CD4-positive, alpha-beta T cell (primary cell): ENCODE results near the gene KRTAP12-4. TPM values are rescaled to one million over a fixed set of nuclear protein-coding genes. Genes with fewer than 3 reads are reported as not detected.
"Not testable (repeated sequence)": the region's sequence is repeated elsewhere in the genome, so short reads cannot be mapped to it uniquely, and the experiment has no call there.

Source experiments
- ATAC-seq: fragments of 200-7000 bp; cut with Tn5 transposase; one replicate; pipeline ENCODE4 v1.10.0; 2022; ENCODE audit warnings: mild to moderate bottlenecking; ENCODE audit not compliant: poor library complexity
- CTCF ChIA-PET: fragments of 350-600 bp; sonication (Branson Sonifier 250); formaldehyde crosslinking; loops from one replicate; lab custom pipeline; 2021; ENCODE audit warnings: antibody characterized with exemption, inconsistent platforms; lab: Charles Lee
- POLR2A ChIA-PET: fragments of 350-600 bp; sonication (Branson Sonifier 250); formaldehyde crosslinking; loops from one replicate; lab custom pipeline; 2021; ENCODE audit warnings: antibody characterized with exemption, inconsistent platforms; lab: Charles Lee
- DNase-seq, 14 experiments: peaks; one replicate each; pipeline ENCODE4 v3.0.0-alpha.2; 2013 to 2020; ENCODE audit warnings: mixed read lengths in 2 of 14
- H3K27ac ChIP-seq, 2 donors: one replicate each; pipeline versions ENCODE4 v1.5.1 to v1.7.0; 2013; ENCODE audit warnings: low read length in 2 of 2, low read depth in 1 of 2, mild to moderate bottlenecking in 1 of 2
- H3K27me3 ChIP-seq, 2 experiments: 1 replicate in 1 of 2; 2 replicates in 1 of 2; pipeline versions ENCODE4 v1.6.1 to v1.7.0; 2013; ENCODE audit warnings: low read length in 2 of 2, control low read depth in 1 of 2, mild to moderate bottlenecking in 1 of 2, moderate library complexity in 1 of 2; ENCODE audit not compliant: insufficient read depth in 2 of 2, control insufficient read depth in 1 of 2
- H3K36me3 ChIP-seq: one replicate; pipeline ENCODE4 v1.6.1; 2013; ENCODE audit warnings: low read length, control low read depth; ENCODE audit not compliant: insufficient read depth
- H3K4me1 ChIP-seq: one replicate; pipeline ENCODE4 v1.6.1; 2013; ENCODE audit warnings: low read length, control low read depth; ENCODE audit not compliant: insufficient read depth
- H3K4me3 ChIP-seq: one replicate; pipeline ENCODE4 v1.5.1; 2013; ENCODE audit warnings: mild to moderate bottlenecking, low read length, moderate library complexity
- H3K9me3 ChIP-seq, 2 experiments: 1 replicate in 1 of 2; 2 replicates in 1 of 2; pipeline versions ENCODE4 v1.6.1 to v1.7.0; 2013; ENCODE audit warnings: low read length in 2 of 2, mild to moderate bottlenecking in 2 of 2, control low read depth in 1 of 2, moderate library complexity in 1 of 2; ENCODE audit not compliant: control insufficient read depth in 1 of 2, insufficient read depth in 1 of 2
- H3K27ac Mint-ChIP-seq: one replicate; pipeline ENCODE4 v1.8.0; 2020; ENCODE audit warnings: mixed read lengths
- H3K27me3 Mint-ChIP-seq: one replicate; pipeline ENCODE4 v1.8.0; 2021; ENCODE audit warnings: mixed read lengths
- H3K36me3 Mint-ChIP-seq: one replicate; pipeline ENCODE4 v1.8.0; 2021; ENCODE audit warnings: low read depth, mixed read lengths
- H3K4me1 Mint-ChIP-seq: one replicate; pipeline ENCODE4 v1.8.0; 2021; ENCODE audit warnings: low read depth, mixed read lengths
- H3K4me3 Mint-ChIP-seq: one replicate; pipeline ENCODE4 v1.8.0; 2020; ENCODE audit warnings: mild to moderate bottlenecking, mixed read lengths
- H3K9me3 Mint-ChIP-seq: one replicate; pipeline ENCODE4 v1.8.0; 2020; ENCODE audit warnings: mixed read lengths
- CTCF ChIP-seq: fragments of 200-600 bp; IDR thresholded peaks from one replicate; pipeline ENCODE4 v1.8.0; 2022; ENCODE audit warnings: antibody characterized with exemption, mild to moderate bottlenecking
- intact Hi-C, 2 experiments: fragments of 100-400 bp; cut with DNase I in 1 of 2; cut with micrococcal nuclease in 1 of 2; formaldehyde crosslinking; loops; one replicate each; pipeline versions ENCODE4 v1.15.1 to v1.9.0; 2023 to 2025; cut with DNase I, micrococcal nuclease
- total RNA-seq, 174 experiments: library from RNA in 2 of 174; stranded (reverse) in 2 of 174; gene quantifications; one replicate each; pipeline ENCODE4 v1.2.3 and lab custom pipeline; 2021 to 2026

KRTAP12-4 gene
- total RNA-seq, 2 experiments from 2014 or later: not detected

- no peak overlapping the region for H3K4me3 ChIP-seq
- Mint-ChIP-seq H3K36me3 (no peaks in the 10 kb centered on the region), H3K27me3 (peaks cover 36% of the 10 kb centered on the region), H3K4me1 (peaks cover 19% of the 10 kb centered on the region), H3K4me3 (no peak overlapping the region), H3K9me3 (peaks cover 5% of the 10 kb centered on the region), H3K27ac (no peak overlapping the region)
- ATAC-seq (no peak), DNase-seq (no peak)
- H3K27ac ChIP-seq: no peak overlapping the region
- CTCF ChIA-PET: interaction anchor here (0.7 kb wide), 1 partner anchor 100 kb away, joined by 3 read pairs; no protein-coding TSS in a partner anchor
- POLR2A ChIA-PET: no interaction called here
- peaks cover 10 to 11% of the 10 kb centered on the region in 2 experiments for H3K27me3 ChIP-seq
- intact Hi-C loops: loop anchor here in 1 of 2 experiments (2.0 kb wide), 1 partner anchor 36 kb away; the partner anchor contains the start of gene KRTAP12-3
- no peak for TF ChIP-seq CTCF
- peaks cover 5% of the 10 kb centered on the region for H3K4me1 ChIP-seq
- H3K36me3 ChIP-seq: no peaks in the 10 kb centered on the region
- H3K9me3 ChIP-seq: peaks cover 5 to 11% of the 10 kb centered on the region in 2 experiments
These were observed 38.5 kb upstream of the KRTAP12-4 start for GRCh38 chr21:44692798-44693512.

- no peak overlapping the region for H3K27ac ChIP-seq
- ATAC-seq (no peak), DNase-seq (no peak)
- no peaks in the 10 kb centered on the region for H3K36me3 ChIP-seq
- Mint-ChIP-seq H3K27ac (no peak overlapping the region), H3K4me1 (peaks cover 19% of the 10 kb centered on the region), H3K27me3 (peaks cover 27% of the 10 kb centered on the region), H3K9me3 (peaks cover 5% of the 10 kb centered on the region), H3K36me3 (no peaks in the 10 kb centered on the region), H3K4me3 (no peak overlapping the region)
- H3K4me1 ChIP-seq: peaks cover 5% of the 10 kb centered on the region
- no peak for TF ChIP-seq CTCF
- intact Hi-C loops: loop anchor here in 1 of 2 experiments (2.0 kb wide), 1 partner anchor 35 kb away; the partner anchor contains the start of gene KRTAP12-3
- CTCF ChIA-PET: no interaction called here
- H3K9me3 ChIP-seq: peaks cover 0 to 11% of the 10 kb centered on the region in 2 experiments
- POLR2A ChIA-PET: interaction anchor here (0.8 to 1.2 kb wide), 2 partner anchors 34 to 67 kb away, joined by 3 read pairs; partner anchors contain the start of gene KRTAP12-3
- no peak overlapping the region for H3K4me3 ChIP-seq
- H3K27me3 ChIP-seq: peaks cover 2 to 6% of the 10 kb centered on the region in 2 experiments
These were observed 37.2 kb upstream of the KRTAP12-4 start for GRCh38 chr21:44691686-44692085.

- Mint-ChIP-seq H3K27me3 (peaks cover 24% of the 10 kb centered on the region), H3K4me1 (peaks cover 12% of the 10 kb centered on the region)
- H3K36me3 ChIP-seq, DNase-seq, H3K27me3 ChIP-seq, H3K27ac ChIP-seq, intact Hi-C loops, ATAC-seq, H3K36me3 Mint-ChIP-seq, H3K9me3 Mint-ChIP-seq, POLR2A ChIA-PET, CTCF ChIA-PET, H3K27ac Mint-ChIP-seq, H3K4me3 Mint-ChIP-seq, H3K4me1 ChIP-seq, H3K4me3 ChIP-seq: not testable (repeated sequence)
- H3K9me3 ChIP-seq: peaks cover 0 to 11% of the 10 kb centered on the region in 2 experiments
These were observed 35.3 kb upstream of the KRTAP12-4 start for GRCh38 chr21:44689740-44690139.
